G401.6 (cell line): ENCODE results near the gene CARS1.

ENCODE experiments used
- FAIRE-seq: peaks from 2 replicates; lab custom pipeline; 2012; peaks lifted over from hg19 to GRCh38; lab: Jason Lieb, UNC

CARS1 gene

DNA sequence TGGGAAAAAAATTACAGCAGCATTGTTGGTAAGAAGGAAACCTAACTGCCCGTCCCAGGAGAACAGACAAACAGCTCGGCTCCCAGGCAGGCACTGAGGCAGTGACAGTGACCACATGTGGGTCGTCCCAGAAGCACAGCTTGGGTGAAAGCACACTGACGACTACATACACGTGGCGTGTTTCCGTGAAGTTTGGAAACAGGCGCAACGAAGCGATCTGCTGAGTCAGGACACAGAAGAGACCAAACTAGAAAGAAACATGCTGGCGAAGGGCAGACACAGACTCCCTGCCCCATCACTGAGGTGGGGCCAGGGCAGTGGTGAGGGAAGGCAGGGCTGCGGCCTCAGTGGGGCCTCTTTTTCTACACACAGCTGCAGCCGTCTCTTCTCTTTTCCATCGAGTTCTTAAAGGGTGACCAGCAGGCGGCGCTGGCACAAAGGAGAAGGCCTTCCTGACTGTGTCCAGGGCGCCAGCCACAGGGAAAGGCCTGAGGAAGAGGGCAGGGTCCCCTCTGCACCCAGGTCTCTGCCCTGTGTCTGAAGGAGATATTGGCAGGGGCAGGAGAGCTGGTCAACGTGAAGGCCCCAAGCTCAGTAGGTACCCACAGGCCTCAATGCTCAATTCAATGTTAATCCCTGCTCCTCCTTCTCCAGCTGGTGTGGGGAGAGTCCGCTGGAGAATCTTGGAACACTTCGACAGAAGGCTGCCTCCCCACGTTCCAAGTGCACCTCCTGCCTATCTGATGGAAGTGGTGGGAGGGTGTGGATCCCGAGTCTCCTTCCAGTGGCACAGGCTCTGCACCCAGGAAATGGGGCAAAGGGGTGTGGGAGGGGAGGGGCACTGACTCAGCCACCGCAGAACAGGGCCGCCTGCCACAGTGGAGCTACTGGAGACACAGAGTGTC is 19.9 kb downstream of the CARS1 start:
- no peak for FAIRE-seq

DNA sequence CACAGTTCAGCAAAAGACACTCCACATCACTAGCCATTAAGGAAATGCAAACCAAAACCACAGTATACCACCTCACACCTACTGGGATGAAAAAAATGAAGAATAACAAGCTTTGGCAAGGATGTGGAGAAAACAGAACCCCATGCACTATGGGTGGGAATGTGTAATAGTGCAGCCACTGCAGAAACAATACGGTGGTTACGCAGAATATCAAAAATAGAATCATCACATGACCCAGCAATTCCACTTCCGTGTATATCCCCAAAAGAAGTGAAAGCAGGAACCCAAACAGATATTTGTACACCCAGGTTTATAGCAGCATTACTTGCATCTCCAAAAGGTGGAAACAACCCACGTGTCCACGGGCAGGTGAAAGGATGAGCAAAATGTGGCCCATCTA is 20.8 kb downstream of the CARS1 start:
- FAIRE-seq = no peak

DNA sequence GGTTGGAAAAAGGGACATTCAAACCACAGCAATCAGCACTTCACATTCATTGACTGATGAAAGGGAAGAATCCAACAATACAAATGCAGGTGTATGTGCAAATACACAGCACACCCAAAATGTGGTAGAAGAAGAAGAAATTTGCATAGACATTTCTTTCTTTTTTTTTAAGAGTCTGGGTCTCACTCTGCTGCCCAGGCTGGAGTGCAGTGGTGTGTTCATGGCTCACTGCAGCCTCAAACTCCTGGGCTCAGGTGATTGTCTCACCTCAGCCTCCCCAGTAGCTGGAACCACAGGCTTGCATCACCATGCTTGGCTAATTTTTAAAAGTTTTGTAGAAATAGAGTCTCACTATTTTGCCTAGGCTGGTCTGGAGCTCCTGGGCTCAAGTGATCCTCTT is 21.9 kb downstream of the CARS1 start:
- FAIRE-seq = no peak

DNA sequence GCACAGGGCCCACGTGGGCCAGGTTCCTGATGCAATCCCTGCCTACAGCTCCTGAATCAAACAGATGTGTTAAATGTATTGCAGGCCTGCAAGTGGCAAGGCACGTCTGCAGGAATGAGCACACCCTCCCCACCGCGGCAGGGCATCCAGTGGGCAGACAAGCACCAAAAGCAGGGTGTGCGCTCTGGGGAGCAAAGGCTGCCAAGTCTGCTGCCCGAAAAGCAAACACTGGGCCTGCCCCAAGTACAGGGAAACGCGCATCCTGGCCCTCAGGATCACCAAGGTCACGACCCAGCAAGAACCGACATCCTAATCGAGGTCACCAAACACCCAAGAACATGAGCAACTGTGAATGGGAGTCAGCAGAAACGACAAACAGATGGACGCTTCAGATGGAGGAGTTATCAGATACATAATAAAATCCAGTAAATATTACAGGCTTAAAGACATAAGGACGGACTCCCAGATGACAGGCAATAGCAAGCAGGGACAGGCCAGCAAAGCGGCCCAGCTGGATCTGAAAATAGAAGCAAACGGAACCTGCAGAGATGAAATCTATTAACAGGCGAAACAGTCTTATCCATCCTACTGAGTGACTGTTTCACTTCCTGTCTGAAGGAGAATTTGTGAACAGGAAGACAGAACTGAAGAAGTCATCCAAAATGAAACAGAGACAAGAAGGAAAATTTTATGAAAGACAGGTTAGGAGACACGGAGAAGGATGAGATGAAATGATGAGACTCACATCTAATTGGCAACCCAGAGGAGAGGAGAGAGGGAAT is 26.7 kb downstream of the CARS1 start:
- FAIRE-seq = no peak

DNA sequence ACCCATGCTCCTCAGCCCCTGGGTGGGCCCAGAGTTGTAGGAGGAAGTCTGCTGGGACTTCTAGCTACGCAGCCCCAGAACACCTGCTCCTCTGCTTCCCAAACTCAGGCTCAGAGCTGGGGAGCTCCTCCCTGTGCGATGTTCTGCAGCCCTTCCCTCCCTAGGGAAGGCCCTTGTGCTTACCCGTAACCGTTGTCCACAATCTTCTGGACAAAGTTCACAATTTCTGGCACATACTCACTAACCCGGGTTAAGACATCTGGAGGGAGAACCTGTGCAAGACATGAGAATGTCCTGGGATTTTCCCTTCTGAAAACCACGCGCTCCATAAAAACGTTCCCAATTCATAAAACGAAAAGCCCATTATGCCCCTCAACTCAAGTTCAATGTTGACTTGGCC is 28.4 kb downstream of the CARS1 start:
- FAIRE-seq = no peak

DNA sequence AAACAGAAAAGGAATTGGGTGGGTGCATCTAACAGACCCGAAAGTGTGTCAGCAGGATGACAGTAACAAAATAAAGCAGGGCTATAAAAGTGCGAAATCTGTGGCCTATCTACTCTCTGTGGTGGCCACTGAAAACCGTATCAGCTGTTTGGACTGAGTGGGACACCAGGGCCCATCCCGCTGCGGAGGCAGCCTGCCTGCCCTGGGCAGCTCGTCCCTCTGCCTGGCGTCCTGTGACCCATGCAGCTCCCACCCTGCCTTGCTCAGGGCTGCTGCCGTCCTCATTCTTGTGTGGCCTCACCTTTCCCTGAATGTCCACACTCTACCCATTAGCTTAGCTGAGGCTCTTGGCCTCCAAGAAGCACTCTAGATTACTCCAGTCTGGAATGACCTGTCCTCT is 30.4 kb downstream of the CARS1 start:
- no peak for FAIRE-seq

DNA sequence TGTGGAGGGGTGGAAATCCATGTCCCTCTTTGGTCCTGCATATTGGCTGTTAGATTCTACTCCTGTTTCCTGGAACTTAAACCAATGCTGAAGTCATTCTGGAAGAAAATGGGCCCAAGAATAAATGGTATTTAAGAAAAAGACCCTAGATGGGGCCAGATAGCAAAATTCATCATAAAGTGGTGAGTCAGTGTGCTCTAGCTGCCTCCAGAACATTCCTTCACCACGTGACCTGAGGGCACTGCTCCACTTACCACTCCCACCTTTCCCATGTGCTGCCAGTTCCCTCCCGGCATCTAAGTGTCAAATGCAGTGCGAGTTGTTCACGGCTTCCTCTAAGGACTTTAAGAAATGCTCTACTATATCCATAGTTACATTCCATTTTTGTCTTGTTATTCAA is 34.2 kb downstream of the CARS1 start:
- no peak for FAIRE-seq

DNA sequence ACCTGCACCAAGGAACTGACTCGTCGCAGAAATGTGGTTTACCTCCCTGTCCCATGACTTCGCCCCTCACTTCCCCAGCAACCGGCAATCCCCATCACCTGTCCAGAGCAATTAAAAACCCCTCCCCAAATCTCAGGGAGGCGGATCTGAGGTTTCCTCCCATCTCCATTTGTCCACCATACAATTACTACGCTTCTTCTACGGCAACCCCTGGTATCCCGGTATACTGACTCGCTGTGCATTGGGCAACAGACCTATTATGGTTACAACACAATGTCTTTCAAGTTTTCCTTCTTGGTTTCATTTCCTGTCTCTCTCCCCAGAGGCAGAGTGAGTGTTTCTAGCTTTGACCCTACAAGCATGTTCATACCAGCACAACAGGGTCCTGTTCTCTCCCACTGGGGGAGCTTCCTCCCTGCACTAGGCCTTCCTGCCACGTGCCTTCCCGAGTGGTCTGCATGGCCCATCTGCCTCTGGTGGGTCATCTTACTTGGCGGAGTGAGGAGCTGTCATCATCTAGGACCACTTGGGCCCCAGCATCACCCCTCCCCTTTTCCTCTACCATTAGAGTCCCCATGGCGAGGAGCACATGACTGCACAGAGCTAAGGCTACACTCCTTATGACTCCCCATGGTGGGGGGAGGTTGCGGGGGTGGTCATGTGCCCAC is 34.8 kb downstream of the CARS1 start:
- FAIRE-seq = no peak

DNA sequence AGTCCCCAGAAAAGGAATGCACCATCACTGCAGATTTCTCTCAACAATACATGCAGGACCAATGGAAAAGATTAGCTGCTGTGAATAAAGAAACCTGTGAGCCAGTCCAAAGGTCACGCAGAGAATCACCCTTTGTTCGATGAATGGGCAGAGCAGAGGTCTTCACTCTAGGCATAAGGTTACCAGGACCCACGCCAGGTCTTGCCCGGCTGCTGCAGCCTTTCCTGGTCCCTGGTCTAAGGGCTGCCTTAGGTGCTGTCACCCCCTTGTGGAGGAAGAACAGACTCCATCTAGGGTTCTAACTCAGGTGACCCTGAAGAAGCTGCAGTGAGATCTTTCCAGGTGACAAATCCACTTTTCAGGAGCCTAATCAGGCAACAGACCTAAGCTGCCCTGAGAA is 36.1 kb downstream of the CARS1 start:
- no peak for FAIRE-seq

DNA sequence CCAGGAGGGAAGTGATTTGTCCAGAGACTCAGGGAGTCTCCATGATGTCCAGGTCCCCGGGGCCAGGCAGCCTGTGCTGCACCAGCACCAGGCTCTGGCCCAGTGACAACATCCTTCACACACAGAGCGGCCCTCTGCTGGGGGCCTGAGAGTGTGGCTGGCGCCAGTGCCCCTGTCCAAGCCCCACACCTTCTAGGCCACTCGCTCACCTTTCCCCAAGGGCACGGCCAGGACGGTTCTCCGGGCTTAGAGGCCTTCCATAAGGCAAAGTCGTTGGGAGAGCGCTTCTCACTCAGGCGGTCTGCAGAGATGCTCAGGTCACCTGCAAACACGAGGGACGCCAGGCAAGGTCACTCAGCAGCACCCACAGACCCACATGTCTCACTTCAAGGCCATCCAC is 37.2 kb downstream of the CARS1 start:
- no peak for FAIRE-seq

DNA sequence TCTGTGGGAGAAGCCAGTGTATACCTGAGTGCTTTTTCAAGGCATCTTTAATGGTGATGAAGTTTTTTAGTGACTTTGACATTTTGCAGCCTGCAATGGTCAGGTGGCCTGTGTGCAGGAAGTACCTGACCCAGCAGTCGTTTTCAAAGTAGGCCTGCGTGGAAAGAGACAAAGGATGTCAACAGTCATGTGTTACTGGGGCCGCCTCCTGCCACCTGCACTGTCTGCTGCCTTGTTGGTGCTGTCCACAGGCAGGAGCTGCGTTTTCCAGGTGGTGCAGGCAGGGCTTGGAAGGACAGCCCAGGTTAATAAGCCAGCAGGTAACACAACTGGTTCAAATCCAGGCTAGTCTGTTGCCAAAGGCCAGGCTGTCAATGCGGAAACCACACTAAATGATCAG is 38.6 kb downstream of the CARS1 start:
- no peak for FAIRE-seq

DNA sequence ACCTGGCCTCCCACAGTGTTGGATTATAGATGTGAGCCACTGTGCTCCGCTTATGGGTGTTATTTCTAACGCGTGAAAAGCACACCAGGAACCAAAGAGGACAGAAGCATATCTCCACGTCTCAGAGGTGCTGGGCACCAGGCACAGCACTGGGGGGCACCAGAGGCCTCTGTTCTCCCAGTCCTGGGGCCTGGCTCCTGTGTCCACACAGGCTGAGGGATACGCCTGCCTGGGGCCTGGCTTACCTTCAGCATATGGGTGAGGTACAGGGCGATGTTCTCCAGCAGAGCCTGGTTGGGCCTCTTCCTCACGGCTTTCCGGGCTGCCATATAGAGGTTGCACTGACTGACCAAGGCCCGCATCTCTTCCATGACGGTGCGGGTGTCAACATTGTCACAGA is 40.4 kb downstream of the CARS1 start:
- no peak for FAIRE-seq

DNA sequence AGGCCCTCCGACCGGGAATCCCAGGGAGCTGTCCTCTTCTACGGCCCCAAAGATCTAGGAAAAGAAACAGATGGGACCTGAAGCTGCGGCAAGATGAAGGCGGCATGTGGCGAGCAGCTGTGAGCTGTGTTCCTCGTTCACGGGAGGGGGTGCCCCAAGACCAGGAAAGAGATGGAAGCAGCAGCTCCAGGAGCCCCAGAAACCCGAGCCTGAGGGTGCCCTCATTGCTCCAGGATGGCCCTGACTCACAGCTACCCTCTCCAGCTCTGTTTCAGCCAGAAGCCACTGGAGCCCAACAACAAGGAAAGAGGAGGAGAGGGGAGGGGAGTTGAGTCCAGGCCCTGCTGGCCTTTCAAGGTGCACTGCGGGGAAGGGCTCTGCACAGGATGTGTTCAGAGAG is 41.4 kb downstream of the CARS1 start:
- no peak for FAIRE-seq

DNA sequence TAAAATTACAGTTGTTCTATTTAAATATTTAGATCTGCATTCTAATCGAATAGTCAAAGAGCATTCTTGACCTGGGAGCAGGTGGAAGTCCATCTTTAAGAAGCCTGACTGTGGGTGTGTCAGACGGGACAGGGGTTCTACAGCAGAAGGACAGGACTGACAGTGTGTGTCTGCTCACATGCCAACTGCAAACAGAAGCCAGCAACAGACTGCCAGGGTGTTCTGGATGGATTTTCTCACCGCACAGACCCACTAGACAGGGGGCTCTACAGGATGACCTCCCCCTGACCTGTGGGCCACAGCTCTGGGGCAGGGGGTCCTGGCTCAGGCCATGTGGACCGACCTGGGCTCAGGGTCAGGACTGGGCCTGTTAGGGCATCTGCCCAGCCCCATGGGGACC is 42.3 kb downstream of the CARS1 start:
- no peak for FAIRE-seq

DNA sequence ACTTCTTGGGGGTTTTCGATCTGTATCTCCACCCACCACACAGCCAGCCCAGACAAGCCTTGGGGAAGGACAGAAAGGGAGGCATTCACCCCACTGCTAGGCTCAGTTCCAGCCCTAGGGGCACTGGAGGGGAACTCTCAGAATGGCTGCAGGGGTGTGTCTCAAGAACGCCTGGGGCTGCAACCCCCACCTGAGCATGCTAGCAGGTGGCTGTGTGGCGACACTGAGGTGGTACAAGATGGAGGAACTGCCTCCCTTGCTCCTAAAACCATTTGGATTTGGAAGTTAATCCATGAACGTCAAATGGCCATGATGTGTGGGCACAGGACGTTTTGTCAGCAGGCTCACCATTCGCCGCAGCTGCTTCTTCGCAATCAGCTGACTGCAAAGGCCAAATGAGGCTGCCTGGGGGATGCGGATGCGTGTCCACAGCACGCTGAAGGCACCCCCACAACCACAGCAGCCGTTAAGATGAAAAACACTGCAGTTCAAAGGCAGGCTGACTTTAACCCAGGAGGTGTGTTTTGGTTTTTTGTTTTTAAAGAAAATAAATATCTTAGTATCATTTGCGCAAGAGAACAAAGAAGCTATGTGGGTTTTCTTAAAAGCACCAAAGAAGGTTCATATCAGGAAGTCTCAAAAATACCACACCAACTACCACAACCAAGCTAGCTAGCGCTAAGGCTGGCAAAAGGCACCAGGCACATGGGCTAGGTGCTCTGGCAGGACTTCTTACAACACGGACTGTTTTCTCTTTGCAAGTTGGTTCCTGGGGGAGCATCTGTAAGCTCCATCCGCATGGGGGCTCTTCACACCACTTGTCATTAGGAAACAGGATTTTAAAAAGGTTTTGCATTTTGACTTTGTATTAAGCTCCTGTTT is 42.9 kb downstream of the CARS1 start:
- FAIRE-seq = no peak

DNA sequence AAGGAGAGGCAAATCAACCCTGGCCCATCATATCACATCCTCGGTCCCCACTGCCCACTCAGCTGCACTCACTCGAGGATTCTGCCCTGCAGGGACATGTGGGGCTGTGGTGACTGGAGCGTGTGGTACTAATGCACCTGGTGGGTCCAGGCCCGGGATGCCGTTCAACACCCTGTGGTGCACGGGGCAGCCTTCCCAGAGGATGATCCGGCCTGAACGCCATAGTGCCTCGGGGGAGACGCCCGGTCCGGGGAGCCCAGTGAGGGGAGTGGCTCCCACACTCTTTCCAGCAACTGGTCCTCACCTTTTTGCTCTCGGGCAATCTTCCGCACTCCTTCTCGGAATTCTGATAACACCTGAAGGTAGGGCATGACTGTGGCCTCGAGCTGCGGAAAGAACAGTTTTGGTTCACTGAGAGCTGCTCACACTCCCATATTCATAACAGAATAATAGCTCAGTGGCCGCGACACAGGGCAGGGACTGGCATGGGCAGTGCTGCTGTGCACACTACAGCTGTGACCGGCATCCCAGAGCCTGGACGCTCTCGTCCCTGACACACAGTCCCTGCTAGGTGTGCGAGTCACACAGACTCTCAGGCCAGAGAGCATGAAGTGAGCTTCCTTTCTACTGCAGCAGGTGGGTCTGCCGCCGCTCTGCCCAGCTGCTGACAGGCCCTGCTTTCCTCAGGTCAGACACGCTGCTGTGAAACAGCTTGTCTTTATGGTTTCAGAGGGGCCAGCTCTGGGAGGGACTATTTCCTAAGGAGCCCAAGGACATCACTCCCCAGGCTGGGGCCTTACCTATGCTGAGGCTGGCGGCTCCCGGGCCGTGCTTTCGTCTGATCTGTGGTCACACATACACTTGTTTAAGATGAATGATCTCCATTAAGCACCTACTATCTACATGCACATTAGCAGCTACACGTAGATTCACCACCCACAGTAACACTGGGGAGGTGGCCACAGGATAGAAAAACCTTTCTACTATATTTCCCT is 45.0 kb downstream of the CARS1 start:
- FAIRE-seq = no peak

DNA sequence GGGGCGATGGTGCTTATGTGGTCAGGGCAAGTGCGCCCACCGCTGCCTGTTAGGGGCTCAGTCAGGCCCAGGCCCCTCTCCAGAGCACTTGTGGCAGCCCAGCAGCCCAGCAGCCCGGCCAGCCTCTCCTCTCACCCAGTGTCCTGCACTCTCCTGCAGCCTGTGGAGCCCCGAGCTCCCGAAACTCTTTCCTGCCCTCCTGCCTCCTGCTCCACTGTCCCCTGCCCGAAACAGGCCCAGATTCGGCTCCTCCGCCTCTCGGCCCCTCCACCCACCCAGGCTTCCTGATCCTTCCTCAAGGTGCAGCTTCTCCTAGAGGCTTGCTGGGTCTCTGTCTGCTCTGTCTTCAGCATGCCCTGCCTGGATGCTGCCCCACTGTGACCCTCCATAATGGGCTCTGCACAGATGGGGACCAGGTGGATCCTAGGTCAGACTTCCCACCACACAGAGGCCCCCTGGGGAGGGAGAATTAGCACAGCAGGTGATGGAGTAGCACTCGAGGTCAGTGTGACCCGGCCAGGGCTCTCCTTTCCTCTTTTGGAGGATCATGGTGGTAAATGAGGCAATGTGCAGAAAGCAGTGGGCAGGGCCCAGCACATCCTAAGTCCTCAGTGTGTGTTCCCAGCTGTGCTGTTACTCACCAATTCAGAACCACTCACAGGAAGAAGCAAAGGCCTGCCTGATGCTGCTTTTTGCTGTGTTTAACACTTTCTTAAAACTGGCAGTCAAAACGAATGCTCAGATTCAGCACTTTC is 46.5 kb downstream of the CARS1 start:
- no peak for FAIRE-seq

DNA sequence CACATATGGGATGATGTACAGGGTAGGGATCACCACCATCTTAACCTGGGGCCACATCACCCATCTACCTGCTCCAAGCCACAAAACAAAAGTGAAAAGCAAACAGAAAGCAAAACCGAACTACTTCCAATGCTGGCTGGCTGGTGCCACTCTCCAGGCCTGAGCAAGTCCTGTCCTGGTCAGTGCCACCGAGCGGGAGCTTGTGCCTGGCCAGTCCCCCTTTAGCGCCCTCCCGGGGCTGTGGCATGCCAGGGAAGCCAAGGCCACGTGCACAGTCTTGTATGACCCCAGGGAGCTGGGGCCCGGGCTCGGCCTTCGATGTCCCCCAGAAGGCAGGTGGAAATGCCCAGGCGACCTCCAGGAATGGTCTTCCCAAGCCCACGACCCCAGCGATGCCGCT is 47.2 kb downstream of the CARS1 start:
- no peak for FAIRE-seq

DNA sequence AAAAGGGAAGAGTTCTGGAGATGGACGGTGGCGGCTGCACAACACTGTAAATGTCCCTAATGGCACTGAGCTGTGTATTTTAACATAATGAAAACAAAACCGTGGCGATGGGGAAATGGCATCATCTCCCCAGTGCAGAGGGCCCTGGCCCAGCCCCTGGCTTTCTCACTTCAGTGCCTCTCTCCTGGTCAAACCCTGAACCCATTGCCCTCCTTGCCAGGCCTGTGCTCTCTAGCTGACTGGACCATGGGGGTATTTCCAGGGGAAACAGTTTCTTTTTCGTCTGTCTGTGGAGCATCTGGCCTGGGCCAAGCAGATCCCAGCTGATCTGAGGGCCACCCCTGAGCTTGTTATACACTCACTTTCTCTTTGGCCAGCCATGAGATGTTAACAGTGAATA is 47.7 kb downstream of the CARS1 start:
- FAIRE-seq = no peak

DNA sequence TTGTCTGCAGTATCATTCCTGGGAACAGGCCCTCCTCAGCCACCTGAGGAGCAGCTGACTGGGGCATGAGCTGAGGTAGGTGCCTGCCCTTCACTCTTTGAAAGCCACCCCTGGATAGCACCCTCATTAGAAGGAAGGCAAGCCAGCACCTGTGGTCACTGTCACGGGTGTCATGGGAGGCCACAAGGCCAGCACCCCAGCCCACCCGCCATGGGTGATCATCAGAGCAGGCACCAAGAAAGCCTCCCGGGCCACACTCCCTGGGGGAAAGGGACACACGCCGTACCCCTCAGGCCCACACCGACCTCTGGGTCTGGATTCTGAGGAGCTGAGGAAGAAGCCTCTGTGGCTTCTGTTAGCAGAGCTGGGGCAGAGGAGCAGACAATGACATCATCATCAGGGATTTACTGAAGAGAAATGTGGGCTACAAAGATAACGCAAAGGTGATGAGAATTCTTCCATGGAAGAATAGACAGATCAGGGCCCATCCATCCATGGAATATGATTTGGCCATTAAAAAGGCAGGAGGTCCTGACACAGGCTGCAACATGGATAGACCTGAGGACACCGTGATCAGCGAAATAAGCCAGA is 48.4 kb downstream of the CARS1 start:
- no peak for FAIRE-seq
